Measurements from ENCODE around the gene MRPL17.

Gene MRPL17

DNA sequence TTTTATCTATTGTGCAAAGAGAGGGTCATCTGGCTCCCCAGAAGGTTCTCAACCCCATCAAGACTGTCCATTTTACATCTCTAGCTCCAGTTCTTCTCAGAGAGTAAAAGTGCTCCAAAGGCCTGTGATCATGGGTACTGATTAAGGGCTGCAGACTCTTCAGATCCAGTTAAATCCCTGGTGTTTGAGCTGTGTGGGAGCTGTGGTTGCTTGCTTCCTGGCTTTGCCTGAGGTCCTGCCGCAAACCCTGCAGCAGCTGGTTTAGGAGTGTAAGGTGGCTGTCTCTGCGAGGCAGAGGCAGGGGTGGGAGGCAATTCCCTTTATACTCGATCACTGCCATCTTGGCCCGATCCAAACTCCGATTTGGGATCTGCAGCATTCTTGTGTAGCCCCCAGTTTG is 1.2 kb downstream of the MRPL17 start:
- no peak for DNase-seq

GRCh38 chr11:6681505-6681904 is 1.6 kb downstream of the MRPL17 start:
- no peak for DNase-seq

GRCh38 chr11:6677018-6677417 is 6.1 kb downstream of the MRPL17 start:
- DNase-seq = no peak

DNA sequence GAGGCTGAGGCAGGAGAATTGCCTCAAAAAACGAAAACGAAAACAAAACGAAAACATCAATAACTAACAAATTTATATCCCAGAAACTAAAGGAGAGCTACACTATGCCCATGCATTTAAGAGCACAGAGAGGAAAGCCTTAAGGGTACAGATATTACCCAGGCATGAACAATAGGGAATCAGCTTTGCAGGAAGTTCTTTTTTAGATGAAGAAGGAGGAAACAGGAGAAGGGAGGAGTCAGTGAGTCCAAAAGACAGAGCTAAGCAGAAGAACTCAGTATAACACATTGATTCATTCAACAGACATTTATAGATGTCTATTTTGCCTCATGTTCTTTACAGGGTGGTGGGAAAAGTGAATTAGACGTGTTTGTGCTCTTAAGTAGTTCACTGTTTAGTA is 8.3 kb downstream of the MRPL17 start:
- DNase-seq = no peak

DNA sequence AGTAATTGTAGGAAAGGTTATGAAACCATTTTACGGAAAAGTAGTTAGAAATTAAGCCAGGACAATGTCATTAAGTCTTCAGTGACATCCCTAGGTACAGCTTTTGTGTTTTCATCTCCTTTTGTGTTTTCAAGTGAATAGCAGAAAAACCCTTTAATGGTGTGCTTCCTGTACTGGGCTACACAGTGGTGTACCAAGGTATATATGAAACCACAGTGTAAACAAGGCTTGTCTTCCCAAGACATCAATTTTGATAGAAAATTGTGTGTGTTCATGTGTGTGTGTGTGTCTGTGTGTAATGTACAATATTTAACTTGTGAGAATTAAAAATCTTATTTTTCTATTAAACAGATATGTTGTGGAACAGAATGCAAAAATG is 8.9 kb downstream of the MRPL17 start:
- no peak for DNase-seq

GRCh38 chr11:6673523-6674218 is 9.5 kb downstream of the MRPL17 start:
- DNase-seq = no peak

DNA sequence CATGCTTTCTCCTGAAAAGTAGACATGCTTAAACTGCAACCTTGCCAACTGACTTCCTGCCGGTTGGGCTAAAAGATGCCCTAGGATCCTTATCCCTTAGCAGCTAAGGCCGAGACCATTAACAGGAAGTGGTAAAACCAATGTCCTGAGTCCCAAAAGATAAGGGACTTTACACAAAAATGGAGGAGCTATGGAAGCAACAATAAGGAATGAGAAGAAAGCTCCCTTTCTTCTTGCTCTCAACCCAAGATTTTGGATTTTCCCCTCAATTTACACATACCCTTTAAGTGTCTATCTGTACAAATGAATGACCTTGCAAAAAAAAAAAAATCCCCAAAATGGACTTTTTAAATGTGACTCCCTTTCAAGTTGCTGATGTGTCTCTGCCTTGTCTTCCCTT is 11.1 kb downstream of the MRPL17 start:
- DNase-seq = no peak

GRCh38 chr11:6670202-6670830 is 12.8 kb downstream of the MRPL17 start:
- DNase-seq = no peak

GRCh38 chr11:6667733-6668374 is 15.3 kb downstream of the MRPL17 start:
- DNase-seq = no peak

DNA sequence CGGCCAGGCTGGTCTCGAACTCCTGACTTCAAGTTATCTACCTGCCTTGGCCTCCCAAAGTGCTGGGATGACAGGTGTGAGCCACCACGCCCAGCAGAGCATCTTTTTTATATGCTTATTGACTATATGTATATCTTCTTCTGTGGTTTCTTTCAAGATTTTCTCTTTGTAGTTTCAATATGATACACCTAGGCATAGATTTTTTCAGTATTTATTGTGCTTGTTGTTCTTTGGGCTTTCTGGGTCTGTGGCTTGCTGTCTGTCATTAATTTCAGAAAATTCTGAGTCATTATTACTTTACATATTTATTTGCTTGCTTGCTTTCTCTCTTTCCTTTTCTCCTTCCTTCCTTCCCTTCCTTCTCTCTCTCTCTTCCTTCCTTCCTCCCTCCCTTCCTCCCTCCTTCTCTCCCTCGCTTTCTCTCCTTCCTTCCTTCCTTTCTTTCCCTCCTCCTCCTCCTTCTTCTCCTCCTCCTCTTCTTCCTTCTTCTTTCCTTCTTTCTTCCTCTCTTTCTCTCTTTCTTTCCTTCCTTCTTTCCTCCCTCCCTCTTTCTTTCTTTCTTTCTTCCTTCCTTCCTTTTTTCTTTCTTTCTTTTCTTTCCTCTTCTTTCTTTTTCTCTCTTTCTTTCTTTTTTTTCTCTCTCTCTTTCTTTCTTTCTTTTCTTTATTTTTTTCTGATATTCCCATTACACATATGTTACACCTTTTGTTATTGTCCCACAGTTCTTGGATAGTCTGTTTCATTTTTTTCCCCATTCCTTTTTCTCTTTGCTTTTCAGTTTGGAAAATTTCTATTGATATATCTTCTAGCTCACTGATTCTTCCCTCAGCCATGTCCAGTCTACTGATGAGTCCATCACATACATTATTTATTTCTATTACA is 16.6 kb downstream of the MRPL17 start:
- DNase-seq = no peak

DNA sequence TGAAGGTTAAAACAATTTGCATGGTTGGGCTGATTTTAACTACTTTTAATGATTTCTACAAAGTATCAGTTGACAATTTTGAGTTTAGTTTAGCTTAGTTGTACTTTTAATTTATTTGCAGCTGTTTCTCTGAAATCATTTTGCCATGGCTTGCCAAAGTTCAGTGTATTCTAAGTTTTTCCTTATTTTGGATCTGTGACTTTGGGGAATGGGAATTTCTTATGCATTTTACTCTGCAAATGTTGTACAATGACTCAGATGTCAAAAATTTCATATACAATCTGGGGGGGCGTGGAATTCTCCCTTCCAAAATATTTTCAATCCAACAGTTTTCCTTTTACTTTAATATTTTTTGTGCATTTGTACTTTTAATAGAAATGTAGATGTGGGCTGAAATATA is 18.6 kb downstream of the MRPL17 start:
- DNase-seq = no peak

- no peak for DNase-seq
Observed at GRCh38 chr11:6663794-6664469, 19.2 kb downstream of the MRPL17 start.

DNA sequence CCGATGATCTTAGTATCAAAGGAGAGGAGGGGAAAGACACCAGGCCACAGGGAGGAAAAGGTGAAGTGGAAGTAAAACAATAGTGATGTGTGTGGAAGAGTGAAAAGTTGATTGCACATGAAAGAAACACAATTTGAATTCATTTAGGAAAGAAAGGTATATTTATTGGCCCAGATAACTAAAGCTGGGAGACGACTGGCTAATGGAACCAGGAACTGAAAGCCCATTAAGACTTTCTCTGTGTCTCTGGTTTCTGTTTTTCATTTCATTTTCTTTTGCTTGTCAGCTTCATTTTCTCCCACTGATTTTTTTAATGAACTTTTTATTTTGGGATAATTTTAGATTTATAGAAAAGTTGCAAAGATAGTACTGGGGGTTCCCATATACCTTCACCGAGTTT is 22.4 kb downstream of the MRPL17 start:
- no peak for DNase-seq

DNA sequence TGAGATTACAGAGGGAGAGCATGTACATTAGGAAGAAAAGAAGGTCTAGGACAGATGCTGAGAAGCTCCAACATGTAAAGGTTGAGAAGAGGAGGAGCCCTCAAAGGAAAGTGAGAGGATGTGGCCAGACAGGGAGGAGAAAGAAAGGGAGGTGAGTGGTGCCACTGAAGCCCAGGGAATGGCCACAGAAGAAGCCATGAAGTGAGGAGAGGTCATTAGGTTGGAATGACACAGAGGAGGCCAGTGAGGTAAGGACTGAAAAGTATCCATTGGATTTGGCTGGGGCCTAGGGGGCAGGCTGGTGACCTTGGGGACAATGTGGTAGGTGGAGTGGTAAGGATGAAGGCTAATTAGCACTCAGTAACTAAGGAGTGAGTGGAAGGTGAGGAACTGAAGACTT is 24.5 kb downstream of the MRPL17 start:
- no peak for DNase-seq

GRCh38 chr11:6657346-6657745 is 25.8 kb downstream of the MRPL17 start:
- DNase-seq = no peak

- DNase-seq = no peak
Observed at GRCh38 chr11:6656936-6657335, 26.2 kb downstream of the MRPL17 start.

DNA sequence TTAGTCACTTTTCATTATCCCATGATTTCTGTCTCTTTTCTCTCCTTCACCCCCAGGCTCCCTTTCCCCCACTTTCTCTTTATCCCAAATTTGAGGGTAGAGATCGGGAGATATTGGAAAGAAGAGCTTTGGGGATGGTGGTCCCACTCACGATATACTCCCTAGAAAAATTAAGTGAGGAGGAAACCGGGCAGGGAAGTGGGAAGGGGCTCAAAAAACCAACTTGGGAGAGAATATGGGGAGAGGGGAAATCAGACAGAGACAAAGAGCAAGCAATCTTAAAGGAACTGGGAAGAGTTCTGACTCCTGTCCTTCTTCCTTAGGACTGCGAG is 26.6 kb downstream of the MRPL17 start:
- DNase-seq = no peak

- no peak for DNase-seq
Observed at GRCh38 chr11:6655790-6656583, 27.2 kb downstream of the MRPL17 start, which contains the start of gene DCHS1. Gene DCHS1, minus strand, starts transcription at chr11:6655809. Its CDS starts 14,196 bp downstream, at chr11:6641613.

GRCh38 chr11:6655020-6655789 is 27.9 kb downstream of the MRPL17 start:
- DNase-seq = no peak

DNA sequence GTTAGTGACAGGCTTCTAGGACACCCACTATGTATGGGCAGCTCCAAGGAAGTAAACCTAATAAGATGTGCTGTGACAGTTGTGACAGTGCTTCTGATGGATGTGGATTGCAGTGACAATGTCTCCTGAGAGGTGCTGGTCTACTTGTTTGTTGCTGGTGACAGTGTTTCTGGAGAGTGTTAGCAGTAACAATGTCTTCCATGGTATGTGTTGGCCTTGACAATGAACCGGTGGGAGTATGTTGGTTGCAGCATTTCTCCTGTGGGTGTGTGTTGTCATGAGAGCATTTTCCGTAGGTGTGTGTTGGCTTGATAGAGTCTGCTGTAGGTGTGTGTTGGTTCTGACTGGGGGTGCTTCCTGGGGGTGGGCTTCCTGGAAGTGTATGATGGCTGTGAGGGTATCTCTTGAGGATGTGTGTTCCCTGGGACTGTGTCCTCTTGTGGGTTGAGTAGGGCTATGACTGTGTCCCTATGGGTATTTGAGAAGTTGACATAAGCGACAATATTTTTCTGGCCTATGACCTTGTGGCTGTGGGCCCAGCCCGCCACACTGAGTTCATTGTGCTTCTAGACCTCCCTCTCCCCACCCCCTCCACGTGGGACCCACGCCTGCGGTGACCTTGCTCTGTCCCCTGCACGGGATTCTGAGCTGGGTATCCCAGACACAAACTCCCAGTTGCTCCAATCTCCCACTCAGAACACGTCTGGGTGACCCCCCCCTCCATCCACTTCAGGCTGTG is 28.7 kb downstream of the MRPL17 start:
- no peak for DNase-seq

DNA sequence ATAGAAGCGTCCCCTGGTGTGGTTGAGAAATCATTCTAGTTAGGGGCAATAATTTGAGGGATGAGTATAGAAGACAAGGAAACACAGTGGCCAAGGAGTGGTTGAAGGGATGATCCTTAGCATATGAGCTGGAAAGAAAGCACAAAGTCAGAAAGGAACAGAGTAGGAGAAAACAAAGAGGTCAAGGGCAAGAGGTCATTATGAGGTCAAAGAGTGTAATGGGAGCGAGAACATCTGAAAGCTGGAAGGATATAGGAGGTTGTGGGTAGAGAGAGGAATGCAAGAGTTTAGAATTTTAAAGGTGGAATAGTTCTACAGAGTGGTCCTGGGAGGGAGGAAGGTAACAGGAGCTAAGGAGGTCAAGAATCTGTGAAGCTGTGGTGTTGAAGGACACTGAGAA is 29.5 kb downstream of the MRPL17 start:
- no peak for DNase-seq
